GM12878 (cell line): ENCODE data around the gene FKBP2. TPM values are rescaled to one million over a fixed set of nuclear protein-coding genes. Genes with fewer than 3 reads are reported as not detected.

ENCODE experiments used
- BHLHE40 ChIP-seq, 2 experiments: fragments of 450-650 bp in 1 of 2; IDR thresholded peaks; 2 replicates each; pipeline ENCODE4 v1.6.1; 2011 to 2017; ENCODE audit warnings: low read depth in 2 of 2, borderline replicate concordance in 1 of 2, improper control_type of control experiment in 1 of 2, low read length in 1 of 2, mild to moderate bottlenecking in 1 of 2
- CEBPB ChIP-seq, 2 experiments: fragments of 150-350 bp in 1 of 2; IDR thresholded peaks; 2 replicates each; pipeline ENCODE4 v1.6.1; 2012 to 2014; ENCODE audit warnings: low read depth in 2 of 2, low read length in 2 of 2, borderline replicate concordance in 1 of 2, inconsistent platforms in 1 of 2
- CREB1 ChIP-seq: IDR thresholded peaks from 2 replicates; pipeline ENCODE4 v1.6.1; 2012; ENCODE audit warnings: low read depth, mild to moderate bottlenecking, inconsistent platforms
- ESRRA ChIP-seq: IDR thresholded peaks from 2 replicates; pipeline ENCODE4 v1.6.1; 2012; ENCODE audit warnings: mild to moderate bottlenecking, low read length, improper control_type of control experiment
- GATAD2B ChIP-seq: fragments of 450-650 bp; conservative IDR thresholded peaks from 2 replicates; pipeline ENCODE4 v1.6.1; 2017; ENCODE audit warnings: low read depth, mild to moderate bottlenecking, moderate library complexity
- NFXL1 ChIP-seq: fragments of 450-650 bp; IDR thresholded peaks from 2 replicates; pipeline ENCODE4 v1.6.1; 2017; ENCODE audit warnings: antibody characterized with exemption, mild to moderate bottlenecking, borderline replicate concordance
- NRF1 ChIP-seq: conservative IDR thresholded peaks from 2 replicates; pipeline ENCODE4 v1.6.1; 2011; ENCODE audit warnings: mild to moderate bottlenecking, low read depth, low read length, improper control_type of control experiment
- PRDM15 ChIP-seq: fragments of 450-650 bp; formaldehyde crosslinking; IDR thresholded peaks from 2 replicates; pipeline ENCODE4 v1.4.0; 2020; ENCODE audit warnings: mild to moderate bottlenecking, moderate library complexity
- SPI1 ChIP-seq: IDR thresholded peaks from 2 replicates; pipeline ENCODE4 v1.6.1; 2011; ENCODE audit warnings: low read depth, mild to moderate bottlenecking, low read length, moderate library complexity, borderline replicate concordance; ENCODE audit not compliant: insufficient read depth
- SREBF1 ChIP-seq: IDR thresholded peaks from 2 replicates; pipeline ENCODE4 v1.6.1; 2012; ENCODE audit warnings: mild to moderate bottlenecking, low read length
- SUZ12 ChIP-seq: fragments of 200-600 bp; sonication (generic); IDR thresholded peaks from one replicate; pipeline ENCODE4 v1.6.1; 2018; ENCODE audit warnings: antibody characterized with exemption, mild to moderate bottlenecking; ENCODE audit not compliant: unreplicated experiment
- TCF3 ChIP-seq: IDR thresholded peaks from 2 replicates; pipeline ENCODE4 v1.6.1; 2012; ENCODE audit warnings: low read depth, mild to moderate bottlenecking, low read length, borderline replicate concordance; ENCODE audit not compliant: insufficient read depth
- TCF7 ChIP-seq: IDR thresholded peaks from 2 replicates; pipeline ENCODE4 v1.6.1; 2014; ENCODE audit warnings: antibody characterized with exemption, borderline replicate concordance
- USF2 ChIP-seq: IDR thresholded peaks from 2 replicates; pipeline ENCODE4 v1.6.1; 2011; ENCODE audit warnings: low read depth, low read length, improper control_type of control experiment, borderline replicate concordance
- YBX1 ChIP-seq: fragments of 450-650 bp; IDR thresholded peaks from 2 replicates; pipeline ENCODE4 v1.6.1; 2016; ENCODE audit warnings: antibody characterized with exemption
- ZBTB33 ChIP-seq: fragments of 450-650 bp; IDR thresholded peaks from 2 replicates; pipeline ENCODE4 v1.6.1; 2017; ENCODE audit warnings: mild to moderate bottlenecking
- ZNF217 ChIP-seq: fragments of 450-650 bp; IDR thresholded peaks from 2 replicates; pipeline ENCODE4 v1.6.1; 2017; ENCODE audit warnings: antibody characterized with exemption, mild to moderate bottlenecking
- ZNF622 ChIP-seq: fragments of 450-650 bp; IDR thresholded peaks from 2 replicates; pipeline ENCODE4 v1.6.1; 2017; ENCODE audit warnings: mild to moderate bottlenecking, inconsistent platforms
- ZNF687 ChIP-seq: fragments of 450-650 bp; IDR thresholded peaks from 2 replicates; pipeline ENCODE4 v1.6.1; 2017; ENCODE audit warnings: mild to moderate bottlenecking, moderate library complexity
- ZSCAN29 ChIP-seq: fragments of 450-650 bp; IDR thresholded peaks from 2 replicates; pipeline ENCODE4 v1.6.1; 2017; ENCODE audit warnings: mild to moderate bottlenecking, moderate library complexity
- polyA plus RNA-seq, 11 experiments: library from polyadenylated mRNA; depleted of rRNA in 4 of 11; unstranded in 6 of 11; stranded (reverse) in 5 of 11; fragments of >200 nt; fragmentation: Nextera tagmentation in 4 of 11; fragmentation: Illumina TruSeq in 1 of 11; extraction: Ambion mirVana in 4 of 11; extraction: Trizol in 1 of 11; gene quantifications; 1 replicate in 1 of 11; 2 replicates in 10 of 11; pipeline versions ENCODE4 v1.2.1 to v1.2.3, GENCODE V29; 2011 to 2016; ENCODE audit warnings: inconsistent platforms in 2 of 11, missing spikeins in 2 of 11, low read depth in 1 of 11
- total RNA-seq, 4 experiments: library from RNA; depleted of rRNA in 3 of 4; stranded (reverse); fragments of >200 nt in 3 of 4; fragmentation: Illumina TruSeq in 1 of 4; extraction: Trizol in 1 of 4; gene quantifications; 2 replicates each; pipeline versions ENCODE4 v1.2.1 to v1.2.3, GENCODE V29; 2013 to 2021

FKBP2 gene
- total and polyA plus RNA-seq, 10 of the 15 experiments (the other 5 are each of a cell fraction or from before 2014, with no cell fraction given) = 1.8 to 99.7 (median 39.5) TPM

GRCh38 chr11:64269540-64270220, 28.8 kb downstream of the FKBP2 start (continued):
- TF ChIP-seq CEBPB (IDR thresholded peaks at IDR 0.05; ENCODE audit: borderline replicate concordance in 1 of 2, low read depth in 2 of 2, low read length in 2 of 2) = peak in 1 of 2 experiments; percentile 48; a peak in 1 of 4 replicates
- no peak for TF ChIP-seq PRDM15 (CRISPR knock-in tag)
- TF ChIP-seq NRF1 = peak; percentile 50
- peak; percentile 32 to 40; a peak in 2 of 4 replicates for TF ChIP-seq BHLHE40 (IDR thresholded peaks at IDR 0.05; ENCODE audit: borderline replicate concordance in 1 of 2, low read depth in 2 of 2, low read length in 1 of 2)
- TF ChIP-seq NFXL1 = no peak
- TF ChIP-seq ZBTB33 = no peak
- TF ChIP-seq CREB1 = peak; percentile 86
- no peak for TF ChIP-seq ZNF217
- TF ChIP-seq SPI1 = peak; percentile 48; the same call in 1 of the 2 replicates
- TF ChIP-seq ZNF622 = no peak
- TF ChIP-seq ZNF687 = no peak
- no peak for TF ChIP-seq YBX1
- TF ChIP-seq TCF3 = peak; percentile 5; the same call in 1 of the 2 replicates
- no peak for TF ChIP-seq SUZ12
- no peak for TF ChIP-seq TCF7
- peak; percentile 17 for TF ChIP-seq GATAD2B
- no peak; the same call in 1 of the 2 replicates for TF ChIP-seq ESRRA
- peak; percentile 86 for TF ChIP-seq SREBF1
- no peak for TF ChIP-seq USF2
- no peak for TF ChIP-seq ZSCAN29
